Activated CD8-positive, alpha-beta memory T cell treated with anti-CD3 and anti-CD28 coated beads, Interleukin-2, amount 50 U/mL, for 24 hours (primary cell): Measurements from ENCODE around the gene RFNG.

Experiments
- DNase-seq: peaks from one replicate; pipeline ENCODE4 v3.0.0-alpha.2; 2020; ENCODE audit errors: extremely low read depth

Gene RFNG, protein sequence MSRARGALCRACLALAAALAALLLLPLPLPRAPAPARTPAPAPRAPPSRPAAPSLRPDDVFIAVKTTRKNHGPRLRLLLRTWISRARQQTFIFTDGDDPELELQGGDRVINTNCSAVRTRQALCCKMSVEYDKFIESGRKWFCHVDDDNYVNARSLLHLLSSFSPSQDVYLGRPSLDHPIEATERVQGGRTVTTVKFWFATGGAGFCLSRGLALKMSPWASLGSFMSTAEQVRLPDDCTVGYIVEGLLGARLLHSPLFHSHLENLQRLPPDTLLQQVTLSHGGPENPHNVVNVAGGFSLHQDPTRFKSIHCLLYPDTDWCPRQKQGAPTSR

GRCh38 chr17:82051776-82052637 is at the start of gene RFNG, which contains the start of gene GPS1:
Gene RFNG (minus strand): TSS chr17:82051811. CDS start chr17:82051766, 45 bp downstream.
Gene GPS1 (plus strand): TSS chr17:82051898. CDS start chr17:82051932, 34 bp downstream.
- peak; percentile 63 for DNase-seq

GRCh38 chr17:82101301-82101715 is 49.7 kb upstream of the RFNG start:
- DNase-seq: no peak

DNA sequence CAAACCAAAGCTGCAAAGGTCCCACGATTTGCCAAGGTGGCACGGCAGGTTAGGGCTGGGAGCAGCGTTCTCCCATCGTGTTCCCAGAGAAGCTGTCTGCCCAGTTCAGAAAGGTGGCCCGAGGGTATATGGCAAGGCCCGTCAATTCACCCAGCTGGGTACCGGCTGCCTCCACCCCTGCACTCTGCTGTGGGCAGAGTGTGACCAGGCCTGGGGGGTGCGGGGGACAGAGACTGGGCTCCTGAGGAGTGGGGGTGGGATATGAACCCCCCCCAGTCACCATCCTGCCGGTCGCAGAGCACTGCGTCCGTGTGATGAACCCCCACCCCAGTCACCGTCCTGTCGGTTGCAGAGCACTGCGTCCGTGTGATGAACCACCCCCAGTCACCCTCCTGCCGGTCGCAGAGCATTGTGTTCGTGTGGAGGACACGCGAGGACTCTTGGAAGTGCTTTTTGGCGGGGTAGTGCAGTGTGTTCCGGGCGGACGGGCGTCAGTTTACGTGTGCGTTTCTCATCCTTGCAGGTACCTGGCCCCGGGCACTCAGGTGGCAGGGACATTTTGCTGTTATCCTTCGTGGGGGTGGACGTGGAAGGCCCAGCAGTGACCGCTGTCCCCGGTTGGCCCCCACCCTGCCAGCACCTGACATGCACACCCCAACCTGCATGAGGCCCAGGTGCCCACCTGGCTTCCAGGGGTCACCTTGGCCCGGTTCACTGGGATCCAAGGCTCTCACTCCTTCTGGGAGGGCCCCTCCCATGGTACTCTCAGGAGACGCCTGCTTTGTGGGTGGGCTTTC is 49.1 kb upstream of the RFNG start:
- DNase-seq: no peak

DNA sequence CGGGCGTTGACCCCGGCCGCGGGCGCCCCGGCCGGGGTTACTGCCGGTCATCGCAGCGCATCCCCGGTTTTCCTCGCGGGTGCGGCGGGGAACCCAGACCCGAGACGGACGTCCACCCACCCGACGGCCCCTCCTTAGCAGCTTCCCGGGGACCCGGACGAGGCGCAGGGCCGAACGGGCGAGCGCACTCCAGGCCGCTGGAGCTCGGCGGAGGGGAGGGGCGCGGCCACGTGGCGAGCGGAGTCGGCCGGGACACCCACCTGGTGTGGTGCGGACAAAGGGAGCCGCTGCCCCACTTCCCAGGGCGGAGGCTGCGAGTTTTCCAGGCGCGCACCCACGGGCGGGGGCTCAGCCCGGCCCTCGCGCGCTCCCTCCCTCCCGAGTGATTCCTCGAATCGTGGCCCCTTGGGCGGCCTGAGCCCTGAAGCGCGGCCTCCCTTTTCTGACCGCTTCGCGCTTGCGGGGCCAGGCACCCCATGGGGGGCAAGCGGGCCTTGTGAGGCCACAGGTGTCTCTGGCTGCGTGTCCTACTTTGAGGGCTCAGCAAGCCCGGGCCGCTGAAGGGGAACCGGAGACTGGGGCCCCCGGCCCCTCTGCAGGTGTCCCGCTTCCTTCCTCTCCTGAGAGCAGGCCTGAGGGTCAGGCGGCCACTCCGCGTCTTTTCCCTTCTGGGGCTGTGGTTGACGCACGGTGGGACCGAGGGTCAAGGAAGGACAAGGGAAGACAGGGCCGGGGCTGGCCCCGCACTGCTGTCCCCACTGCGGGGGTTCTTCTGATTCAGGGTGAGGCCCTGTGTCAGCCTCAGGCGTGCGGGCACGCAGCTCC is 47.5 kb upstream of the RFNG start:
- no peak for DNase-seq

DNA sequence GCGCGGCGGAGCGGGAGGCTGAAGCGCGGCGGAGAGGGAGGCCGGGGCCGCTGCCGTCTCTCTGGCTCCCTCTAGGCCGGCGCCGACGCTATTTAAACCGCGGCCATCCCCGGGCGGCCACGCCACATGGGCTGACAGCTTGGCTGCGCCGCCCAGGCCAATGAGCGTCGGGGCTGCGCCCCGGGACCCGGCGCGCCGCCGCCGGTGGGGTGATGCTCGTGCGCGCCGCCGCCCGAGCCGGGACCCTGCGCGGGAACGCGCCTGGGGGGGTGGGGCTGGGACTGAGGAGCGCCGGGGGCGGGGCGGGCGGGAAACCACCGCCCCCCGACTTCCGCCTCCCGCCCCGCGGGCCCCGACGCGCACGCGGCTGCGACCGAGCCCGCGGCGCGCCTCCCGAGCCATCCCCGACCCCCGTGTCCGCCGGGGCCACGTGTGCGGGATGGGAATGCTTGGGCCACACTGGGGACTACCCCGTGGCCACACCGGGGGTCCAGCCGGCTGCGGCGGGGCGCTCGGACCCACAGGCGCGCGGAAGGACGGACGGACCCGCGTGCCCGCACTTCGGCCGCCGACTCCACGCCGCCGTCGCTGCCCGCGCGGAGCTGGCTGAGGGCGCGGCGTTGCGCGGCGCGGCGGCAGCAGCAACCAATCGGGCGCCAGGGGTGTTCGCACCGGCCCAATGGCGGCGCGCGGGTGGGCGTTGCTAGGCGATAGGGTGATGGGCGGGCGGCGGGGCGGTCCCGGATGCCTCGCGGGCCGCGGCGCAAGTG is 46.7 kb upstream of the RFNG start, which contains the start of gene FASN:
Gene FASN (minus strand): TSS at position 68 of the 770 bp plus-strand sequence. CDS start 1,791 bp downstream, outside the sequence.
- peak; percentile 77 for DNase-seq

DNA sequence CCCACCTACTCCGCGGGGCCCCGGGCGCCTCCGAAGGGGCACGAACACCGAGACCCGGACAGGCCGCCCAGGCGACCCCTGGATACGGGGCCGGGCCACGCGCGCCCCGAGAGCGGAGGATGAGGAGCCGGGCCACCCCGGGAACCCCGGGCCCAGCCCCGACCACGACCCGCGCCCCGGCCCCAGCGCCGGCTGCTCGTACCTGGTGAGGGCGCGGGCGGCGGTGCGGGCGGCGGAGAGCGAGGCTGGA is 46.2 kb upstream of the RFNG start:
- no peak for DNase-seq

DNA sequence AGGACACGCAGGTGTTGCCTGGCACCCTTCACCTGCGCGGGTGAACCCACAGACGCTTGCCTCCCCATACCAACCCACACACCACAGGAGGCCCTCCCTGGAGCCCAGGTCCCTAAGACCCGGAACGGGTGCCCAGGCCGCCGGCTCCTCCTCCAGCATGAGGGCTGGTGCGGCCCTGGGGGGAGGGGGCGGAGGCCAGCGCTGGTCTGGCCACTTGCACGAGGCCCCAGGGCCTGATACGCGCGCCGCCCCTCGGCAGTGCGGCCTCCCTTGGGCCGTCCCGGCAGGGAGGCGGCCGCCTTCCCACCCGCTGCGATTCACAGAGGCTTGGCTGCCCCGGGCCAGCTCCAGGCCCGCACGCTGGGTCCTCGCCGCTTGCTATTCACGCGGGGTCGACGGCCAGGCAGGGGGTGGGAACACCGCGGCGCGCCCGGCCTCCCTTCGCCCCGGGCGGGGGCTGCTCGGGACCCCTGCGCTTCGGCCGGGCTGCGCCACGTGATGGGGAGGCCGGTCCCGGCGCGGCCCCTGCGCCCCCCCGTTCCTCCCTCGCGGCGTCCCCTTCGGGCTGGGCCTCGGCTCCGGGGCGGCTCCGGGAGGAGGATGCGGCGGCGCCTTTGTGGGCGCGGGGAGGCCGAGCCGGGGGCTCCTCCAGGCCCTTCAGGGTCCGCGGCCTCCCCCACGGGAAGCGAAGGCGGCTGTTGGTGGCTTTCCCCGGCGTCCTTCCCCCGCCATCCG is 45.7 kb upstream of the RFNG start:
- no peak for DNase-seq

DNA sequence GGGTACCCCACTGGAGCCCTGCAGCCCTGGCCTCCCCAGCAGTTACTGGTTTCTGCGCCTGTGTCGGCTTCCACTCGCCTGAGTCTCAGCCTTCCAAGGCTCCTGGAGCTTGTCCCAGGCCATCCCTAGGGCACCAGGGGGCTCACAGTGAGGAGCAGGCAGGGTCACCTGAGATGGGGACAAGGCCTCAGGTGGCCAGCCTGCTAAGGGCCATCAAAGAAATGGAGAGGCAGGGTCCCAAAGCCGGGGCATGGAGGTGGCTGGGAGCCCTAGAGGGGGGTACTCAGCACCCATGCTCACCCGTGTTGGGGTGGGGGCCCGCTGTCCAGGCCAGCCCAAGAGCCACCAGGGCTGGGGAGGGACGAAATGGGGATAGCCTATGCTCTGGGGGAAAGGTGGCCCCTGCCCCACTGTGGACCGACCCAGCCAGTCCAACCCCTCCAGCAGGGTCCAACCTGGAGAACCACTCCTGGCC is 45.1 kb upstream of the RFNG start:
- no peak for DNase-seq

GRCh38 chr17:82095777-82096708 is 44.4 kb upstream of the RFNG start:
- no peak for DNase-seq

DNA sequence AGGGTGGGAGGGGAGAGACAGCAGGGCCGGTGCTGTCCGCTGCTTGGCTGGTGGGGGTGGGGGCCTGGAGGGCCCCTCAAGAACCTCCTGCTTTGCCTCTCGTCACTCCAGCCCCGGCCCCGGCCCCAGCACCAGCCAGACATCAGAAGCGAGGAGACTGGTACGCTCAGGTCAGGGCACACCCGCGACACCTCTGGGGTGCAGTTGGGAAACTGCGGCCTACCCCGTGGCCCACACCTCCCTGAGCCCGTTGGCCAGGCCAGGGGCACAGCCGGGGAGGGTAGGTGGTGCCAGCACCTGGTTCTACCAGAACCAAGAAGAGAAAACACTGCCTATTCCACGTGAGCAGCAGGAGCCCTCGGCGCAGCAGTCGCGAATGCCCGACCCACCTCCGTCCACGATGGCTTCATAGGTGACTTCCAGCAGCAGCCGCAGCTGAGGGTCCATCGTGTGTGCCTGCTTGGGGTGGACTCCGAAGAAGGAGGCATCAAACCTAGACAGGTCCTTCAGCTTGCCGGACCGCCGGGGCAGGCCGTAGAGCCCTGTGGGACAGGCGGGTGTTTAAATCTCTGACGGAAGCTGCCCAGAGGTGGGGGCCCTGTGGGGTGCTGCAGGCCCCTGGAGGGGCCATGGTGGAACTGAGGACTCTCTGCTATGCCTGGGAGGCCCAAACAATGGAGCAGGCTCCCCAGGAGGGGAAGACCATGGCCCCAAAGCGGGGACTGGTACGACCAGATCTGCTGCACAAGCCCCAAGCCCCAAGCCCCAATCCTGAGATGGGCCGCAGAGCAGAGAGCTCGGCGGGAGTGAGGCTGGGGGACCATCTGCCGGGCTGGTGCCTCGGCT is 43.5 kb upstream of the RFNG start:
- no peak for DNase-seq

DNA sequence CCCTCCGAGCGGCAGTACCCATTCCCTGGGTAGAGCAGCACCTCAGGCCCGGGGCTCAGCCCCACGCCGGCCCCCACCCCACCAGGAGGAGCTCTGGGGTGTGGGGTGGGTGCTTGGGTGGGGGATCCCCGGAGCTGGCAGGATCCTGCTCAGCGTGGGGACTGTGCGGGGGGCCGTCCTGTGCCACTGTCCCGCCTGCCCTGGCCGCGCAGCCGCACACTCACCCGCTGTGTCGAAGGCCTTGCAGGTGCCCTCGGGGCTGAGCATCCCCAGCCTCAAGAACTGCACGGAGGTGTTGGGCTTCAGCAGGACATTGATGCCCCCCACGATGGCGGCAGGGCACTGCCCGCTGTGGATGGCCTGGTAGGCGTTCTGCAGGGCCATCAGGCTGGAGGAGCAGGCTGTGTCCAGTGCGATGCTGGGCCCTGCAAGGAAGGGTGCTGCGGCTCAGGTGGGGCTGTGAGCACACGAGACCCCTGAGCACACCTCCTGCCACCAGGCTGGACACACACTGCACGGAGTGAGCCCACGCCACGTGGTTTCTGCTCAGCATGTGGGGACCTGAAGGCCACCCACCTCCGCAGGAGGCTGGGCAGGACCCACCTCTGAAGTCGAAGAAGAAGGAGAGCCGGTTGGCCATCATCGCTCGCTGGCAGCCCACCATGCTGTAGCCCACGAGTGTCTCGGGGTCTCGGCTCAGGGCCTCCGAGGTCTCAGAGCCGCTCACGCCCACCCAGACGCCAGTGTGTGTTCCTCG is 41.6 kb upstream of the RFNG start:
- DNase-seq: no peak

GRCh38 chr17:82092628-82092994 is 41.0 kb upstream of the RFNG start:
- DNase-seq: no peak

DNA sequence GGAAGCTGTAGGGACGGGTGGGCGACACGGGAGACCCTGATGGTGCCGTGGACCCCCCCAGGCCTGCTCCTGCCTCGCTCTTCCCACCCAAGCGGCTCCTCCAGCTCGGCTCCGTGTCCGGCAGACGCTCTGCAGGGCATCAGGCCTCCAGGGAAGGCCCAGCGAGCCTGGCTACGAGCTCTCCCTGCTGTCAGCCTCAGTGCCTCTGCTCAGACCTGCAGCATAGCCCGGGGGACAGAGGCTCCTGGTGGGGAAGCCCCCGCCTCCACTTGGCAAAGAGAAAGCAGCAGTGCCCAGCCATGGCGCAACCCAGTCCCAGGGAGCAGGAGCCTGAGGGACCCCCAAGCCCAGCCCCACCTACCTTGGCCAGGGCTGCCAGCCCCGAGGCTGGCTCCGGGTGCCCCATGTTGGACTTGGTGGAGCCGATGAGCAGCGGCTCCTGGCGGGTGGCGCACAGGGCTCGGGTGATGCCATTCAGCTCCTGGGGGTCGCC is 40.5 kb upstream of the RFNG start:
- no peak for DNase-seq

DNA sequence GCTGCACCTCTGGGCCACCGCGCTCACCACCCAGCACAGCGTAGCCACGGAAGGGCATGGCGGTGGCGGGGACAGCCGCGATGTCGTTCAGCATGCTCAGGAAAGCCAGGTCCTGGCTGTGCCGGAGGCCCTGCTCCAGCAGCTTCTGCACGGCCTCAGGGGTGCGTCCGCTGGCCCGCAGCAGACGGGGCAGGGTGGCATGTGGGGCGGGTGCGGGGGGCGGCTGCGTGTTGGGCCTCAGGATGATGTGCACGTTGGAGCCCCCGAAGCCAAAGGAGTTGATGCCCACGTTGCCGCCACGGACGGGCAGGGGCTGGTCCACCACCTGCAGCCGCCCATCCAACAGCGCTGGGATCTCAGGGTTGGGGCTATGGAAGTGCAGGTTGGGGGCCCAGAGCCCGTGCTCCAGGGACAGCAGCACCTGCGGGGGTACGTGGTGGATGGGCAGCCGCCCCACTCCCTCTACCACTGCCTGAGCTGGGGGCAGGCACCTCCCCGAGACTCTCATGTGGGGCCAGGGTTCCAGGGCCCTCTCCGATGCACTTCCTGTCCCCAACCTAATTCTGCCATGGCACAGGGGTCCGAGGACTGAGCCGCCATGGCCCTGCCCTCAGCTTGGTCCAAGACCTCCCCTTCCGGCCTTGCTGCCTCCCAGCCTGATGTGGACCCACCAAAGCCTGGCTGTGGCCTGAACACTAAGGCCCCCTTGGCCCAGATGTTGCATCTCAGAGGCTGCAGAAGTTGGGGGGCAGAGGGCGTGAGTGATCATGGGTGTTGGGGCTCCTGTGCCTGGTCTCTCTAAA is 39.9 kb upstream of the RFNG start:
- DNase-seq: no peak

GRCh38 chr17:82090549-82091263 is 39.1 kb upstream of the RFNG start:
- DNase-seq: no peak
